GM06990 (cell line): ENCODE data around the gene FAM117A.
"Not testable (repeated sequence)": the region's sequence is repeated elsewhere in the genome, so short reads cannot be mapped to it uniquely, and the experiment has no call there.

Source experiments
- DNase-seq: peaks from one replicate; pipeline ENCODE4 v3.0.0-alpha.2; 2011; ENCODE audit not compliant: insufficient read length; ENCODE audit errors: extremely low read depth
- H3K27me3 ChIP-seq: replicated peaks from 2 replicates; pipeline ENCODE4 v1.6.0; 2011; ENCODE audit warnings: low read length; ENCODE audit not compliant: control insufficient read depth, insufficient read depth
- H3K36me3 ChIP-seq: 2 replicates; pipeline ENCODE4 v1.5.1; 2011; ENCODE audit warnings: low read length; ENCODE audit not compliant: control insufficient read depth, insufficient read depth
- H3K4me3 ChIP-seq: replicated peaks from 2 replicates; pipeline ENCODE4 v1.5.1; 2011; ENCODE audit warnings: low read depth, mild to moderate bottlenecking, control low read depth, low read length
- TF ChIP-seq, protein P1 (sequence below): IDR thresholded peaks from 2 replicates; pipeline ENCODE4 v1.5.1; 2011; ENCODE audit warnings: low read length, control low read depth, mild to moderate bottlenecking, inconsistent platforms; ENCODE audit not compliant: insufficient read depth, poor library complexity, severe bottlenecking

The FAM117A gene

DNA sequence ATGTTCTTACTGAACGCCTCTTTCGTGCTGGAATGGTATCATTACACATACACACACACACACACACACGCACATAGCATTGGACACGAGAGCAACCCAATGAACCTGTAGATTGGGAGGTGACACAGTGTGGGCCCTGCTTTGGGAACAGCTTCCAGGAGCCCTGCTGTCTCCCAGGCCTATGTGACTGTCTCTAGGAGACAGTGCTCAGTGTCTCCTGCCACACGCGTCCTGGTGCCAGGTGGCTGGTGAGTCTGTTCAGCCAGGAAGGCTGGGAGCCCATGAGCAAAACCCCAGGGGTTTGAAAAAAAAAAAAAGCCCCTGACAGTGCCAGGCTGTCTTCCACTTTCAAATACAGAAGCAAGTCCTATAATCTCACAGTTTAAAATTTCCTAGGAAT is 83.6 kb downstream of the FAM117A start:
- TF ChIP-seq, protein P1, sequence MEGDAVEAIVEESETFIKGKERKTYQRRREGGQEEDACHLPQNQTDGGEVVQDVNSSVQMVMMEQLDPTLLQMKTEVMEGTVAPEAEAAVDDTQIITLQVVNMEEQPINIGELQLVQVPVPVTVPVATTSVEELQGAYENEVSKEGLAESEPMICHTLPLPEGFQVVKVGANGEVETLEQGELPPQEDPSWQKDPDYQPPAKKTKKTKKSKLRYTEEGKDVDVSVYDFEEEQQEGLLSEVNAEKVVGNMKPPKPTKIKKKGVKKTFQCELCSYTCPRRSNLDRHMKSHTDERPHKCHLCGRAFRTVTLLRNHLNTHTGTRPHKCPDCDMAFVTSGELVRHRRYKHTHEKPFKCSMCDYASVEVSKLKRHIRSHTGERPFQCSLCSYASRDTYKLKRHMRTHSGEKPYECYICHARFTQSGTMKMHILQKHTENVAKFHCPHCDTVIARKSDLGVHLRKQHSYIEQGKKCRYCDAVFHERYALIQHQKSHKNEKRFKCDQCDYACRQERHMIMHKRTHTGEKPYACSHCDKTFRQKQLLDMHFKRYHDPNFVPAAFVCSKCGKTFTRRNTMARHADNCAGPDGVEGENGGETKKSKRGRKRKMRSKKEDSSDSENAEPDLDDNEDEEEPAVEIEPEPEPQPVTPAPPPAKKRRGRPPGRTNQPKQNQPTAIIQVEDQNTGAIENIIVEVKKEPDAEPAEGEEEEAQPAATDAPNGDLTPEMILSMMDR, result no peak
- Histone ChIP-seq H3K27me3 (no peaks in the 10 kb centered on the region), H3K36me3 (no peaks in the 10 kb centered on the region), H3K4me3 (no peak overlapping the region)
- no peak for DNase-seq

DNA sequence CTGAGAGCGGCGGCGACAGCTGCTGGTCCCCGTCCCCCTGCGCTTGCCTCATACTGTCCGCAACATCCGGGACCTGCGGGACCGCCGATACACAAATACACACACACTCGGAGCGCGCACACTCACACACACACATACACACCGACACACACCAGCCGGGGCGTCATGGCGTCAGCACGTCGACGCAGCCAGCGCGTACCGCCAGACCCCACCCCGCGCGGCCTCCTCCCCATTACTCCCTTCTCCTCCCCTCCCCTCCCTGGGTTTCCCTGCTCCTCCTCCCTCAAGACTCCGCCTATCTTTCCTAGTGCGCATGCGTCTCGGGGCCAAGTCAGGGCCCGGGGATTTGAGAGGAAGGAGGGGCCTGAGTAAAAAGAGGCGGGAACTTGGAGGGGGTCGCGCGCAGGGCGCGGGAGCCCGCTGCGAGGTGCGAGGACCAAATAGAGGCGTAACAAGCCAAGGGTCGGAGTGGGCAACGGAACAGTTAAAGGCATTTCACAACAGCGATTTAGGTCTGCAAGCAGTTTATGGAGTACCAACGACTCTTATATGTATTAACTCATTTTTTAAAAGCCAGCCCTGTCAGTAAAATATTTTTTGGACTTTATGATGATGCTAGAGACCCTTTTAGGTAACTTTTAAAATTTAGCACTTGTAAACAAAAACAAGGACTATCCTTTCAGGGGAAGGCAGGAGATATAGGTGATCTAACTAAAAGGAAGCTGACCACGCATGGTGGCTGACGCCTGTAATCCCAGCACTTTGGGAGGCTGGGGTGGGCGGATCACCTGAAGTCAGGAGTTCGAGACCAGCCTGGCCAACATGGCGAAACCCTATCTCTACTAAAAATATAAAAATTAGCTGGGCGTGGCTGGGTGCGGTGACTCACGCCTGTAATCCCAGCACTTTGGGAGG is 85.7 kb downstream of the FAM117A start, which contains the start of gene SPOP:
Gene SPOP (minus strand): TSS at position 165 of the 915 bp plus-strand sequence. CDS start 55,287 bp downstream, outside the sequence.
- Histone ChIP-seq H3K27me3 (no peaks in the 10 kb centered on the region), H3K4me3 (peak within 1 kb of the TSS; percentile 83), H3K36me3 (no peaks in the 10 kb centered on the region)
- DNase-seq, result peak; percentile 99
- TF ChIP-seq, protein P1, result no peak

DNA sequence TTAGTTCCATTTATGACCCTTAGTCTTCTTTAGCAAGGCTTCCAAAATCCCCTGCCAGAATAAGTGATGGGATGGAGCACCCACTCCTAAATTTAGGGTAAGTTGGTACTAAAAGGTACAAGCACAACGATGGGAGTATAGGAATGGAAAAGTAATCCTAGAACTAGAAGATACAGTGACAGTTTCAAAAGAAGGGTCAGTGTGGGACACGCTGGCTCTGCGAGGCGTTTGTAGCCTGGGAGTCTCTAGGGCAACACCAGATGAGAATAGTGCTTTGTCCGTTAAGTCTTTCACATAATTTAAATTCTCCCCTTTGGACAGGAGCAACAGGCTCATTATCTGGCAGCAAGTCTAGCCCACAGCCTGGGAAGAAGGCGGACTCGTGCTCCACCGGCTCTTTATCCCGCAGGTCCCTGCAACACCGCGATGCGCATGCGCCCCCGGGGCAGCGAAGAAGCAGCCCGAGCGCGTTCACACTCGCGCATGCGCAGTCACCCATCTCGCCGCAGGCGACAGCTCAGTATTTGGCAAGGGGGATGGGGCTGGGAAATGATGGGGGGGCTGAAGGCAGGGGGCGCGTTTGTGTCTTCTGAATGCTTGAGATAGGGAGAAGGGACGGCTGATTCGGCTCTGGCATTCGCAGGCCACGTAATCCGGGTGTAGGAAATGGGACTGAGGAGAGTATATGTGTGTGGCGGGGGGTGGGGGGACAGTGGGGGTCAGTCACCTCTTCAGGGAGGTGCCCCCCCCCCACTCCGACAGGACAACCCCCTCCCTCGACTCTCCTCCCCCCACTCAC is 86.6 kb downstream of the FAM117A start:
- TF ChIP-seq, protein P1, result no peak
- Histone ChIP-seq H3K4me3 (peak overlapping the region; percentile 83), H3K27me3 (no peaks in the 10 kb centered on the region), H3K36me3 (no peaks in the 10 kb centered on the region)
- DNase-seq, result peak; percentile 92

DNA sequence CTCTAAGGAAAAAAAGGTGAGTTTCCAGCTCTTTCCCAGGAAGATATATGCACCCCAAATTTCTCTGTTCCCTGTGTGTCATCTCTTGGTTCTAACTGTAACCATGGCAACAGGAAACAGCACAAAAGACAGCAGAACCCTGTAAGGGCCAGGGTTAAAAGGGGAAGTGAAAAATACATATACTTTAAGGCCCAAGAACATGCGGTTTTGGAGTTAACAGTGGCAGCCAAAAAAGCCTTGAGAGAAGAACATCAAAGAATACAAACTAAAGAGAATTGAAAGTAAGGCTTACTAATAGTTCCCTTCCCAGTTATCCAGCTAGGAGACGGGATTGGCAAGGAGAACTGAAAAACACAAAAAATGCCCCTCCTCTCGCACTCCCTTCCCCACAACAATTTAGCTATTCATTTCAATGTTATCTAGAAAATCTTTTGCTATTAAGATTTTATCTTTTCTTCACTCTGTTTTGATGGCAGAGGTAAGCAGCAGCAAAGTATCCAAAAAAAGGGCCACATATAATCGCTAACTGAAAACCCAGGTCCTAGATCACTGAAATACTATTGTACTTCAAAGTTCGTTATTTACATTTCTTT is 87.6 kb downstream of the FAM117A start:
- peak; percentile 73 for DNase-seq
- H3K27me3 ChIP-seq, result no peaks in the 10 kb centered on the region
- H3K36me3 ChIP-seq, result no peaks in the 10 kb centered on the region
- H3K4me3 ChIP-seq, result peak overlapping the region; percentile 83
- TF ChIP-seq, protein P1, result no peak

DNA sequence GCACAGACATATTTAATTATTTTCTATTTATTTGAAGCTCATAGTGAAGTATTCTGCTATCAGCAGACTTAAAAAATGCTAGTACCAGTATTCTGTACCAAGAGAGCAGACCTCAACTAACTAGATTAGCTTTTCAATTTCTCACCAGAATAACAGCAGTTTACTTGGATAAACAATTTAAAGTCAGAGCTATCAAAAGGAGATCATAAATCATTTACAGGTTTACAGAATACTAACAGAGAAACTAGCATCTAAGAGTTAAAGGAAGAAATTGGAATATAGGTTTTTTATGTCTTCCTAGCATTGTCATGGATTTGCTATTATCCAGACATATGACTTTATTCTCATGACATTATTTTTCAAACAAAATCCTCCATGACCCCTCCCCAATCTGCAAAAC is 89.4 kb downstream of the FAM117A start:
- no peak overlapping the region for H3K4me3 ChIP-seq
- no peak for DNase-seq
- H3K27me3 ChIP-seq, result no peaks in the 10 kb centered on the region
- no peaks in the 10 kb centered on the region for H3K36me3 ChIP-seq
- TF ChIP-seq, protein P1, result no peak

DNA sequence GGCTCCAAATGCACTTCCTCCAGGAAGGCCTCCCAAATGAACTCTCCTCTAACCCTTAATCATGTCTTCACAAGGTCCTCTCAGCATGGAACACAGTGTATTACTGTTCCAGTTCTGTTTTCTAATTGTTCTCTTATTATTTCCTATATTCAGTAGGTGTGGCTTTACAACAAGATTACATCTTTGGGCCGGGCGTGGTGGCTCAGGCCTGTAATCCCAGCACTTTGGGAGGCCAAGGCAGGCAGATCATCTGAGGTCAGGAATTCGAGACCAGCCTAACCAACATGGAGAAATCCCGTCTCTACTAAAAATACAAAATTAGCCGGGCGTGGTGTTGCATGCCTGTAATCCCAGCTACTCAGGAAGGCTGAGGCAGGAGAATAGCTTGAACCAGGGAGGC is 90.3 kb downstream of the FAM117A start:
- not testable (repeated sequence) for H3K36me3 ChIP-seq, DNase-seq, H3K27me3 ChIP-seq, H3K4me3 ChIP-seq
